Right ventricle myocardium superior (tissue), 1 donor: Measurements from ENCODE around the gene RGS18. TPM values are rescaled to one million over a fixed set of nuclear protein-coding genes. Genes with fewer than 3 reads are reported as not detected.

Experiments used
- ATAC-seq: fragments of 200-7000 bp; cut with Tn5 transposase; one replicate; pipeline ENCODE4 v1.9.1; 2020; ENCODE audit warnings: mild to moderate bottlenecking; ENCODE audit not compliant: poor library complexity
- DNase-seq: peaks from one replicate; pipeline ENCODE4 v3.0.0-alpha.2; 2020
- intact Hi-C: fragments of 100-400 bp; cut with DNase I; formaldehyde crosslinking; loops from one replicate; pipeline ENCODE4 v1.11.2; 2022
- total RNA-seq: library from RNA; stranded (reverse); fragmentation: NEBNext Ultra II Directional; extraction: Animal tissue kit (Norgen Biotek cat#: 25700); gene quantifications from one replicate; pipeline ENCODE4 v1.2.1, GENCODE V29; 2021
- donor health status: DM: no; HTN: yes; CAD: no; lungs with severe emphysema.

The RGS18 gene
- total RNA-seq, 1 donor from 2014 or later, result 0.91 TPM

GRCh38 chr1:192235127-192235526 is 76.9 kb downstream of the RGS18 start:
- intact Hi-C loops, result no loop called here
- ATAC-seq (no peak), DNase-seq (no peak)

Other genes starting within 250 kb of the RGS18 start
- gene RGS21, start 158.5 kb downstream of the RGS18 start, total RNA-seq, result not detected